K562 (cell line): Measurements from ENCODE around the gene NNAT. TPM values are rescaled to one million over a fixed set of nuclear protein-coding genes. Genes with fewer than 3 reads are reported as not detected.

Source experiments
- PRDM10 ChIP-seq: fragments of 450-650 bp; IDR thresholded peaks from 2 replicates; pipeline ENCODE4 v1.6.1; 2018; ENCODE audit not compliant: partially characterized antibody
- ZBTB17 ChIP-seq: fragments of 450-650 bp; formaldehyde crosslinking; IDR thresholded peaks from 2 replicates; pipeline ENCODE4 v1.4.0; 2020; ENCODE audit warnings: mild to moderate bottlenecking
- ZNF184 ChIP-seq: sonication (generic); formaldehyde crosslinking; IDR thresholded peaks from 2 replicates; pipeline ENCODE4 v1.5.0; 2020; ENCODE audit warnings: missing genetic modification reagents
- ZNF740 ChIP-seq, 3 experiments: fragments of 200-800 bp in 1 of 3; sonication (Bioruptor generic) in 1 of 3; sonication (generic) in 1 of 3; formaldehyde crosslinking in 1 of 3; IDR thresholded peaks; 2 replicates each; pipeline versions ENCODE4 v1.6.1 to v1.8.0; 2016 to 2022; ENCODE audit warnings: mild to moderate bottlenecking in 2 of 3, missing compliant biosample characterization in 2 of 3, missing genetic modification characterization in 2 of 3, missing genetic modification reagents in 1 of 3
- polyA plus RNA-seq, 8 experiments: library from polyadenylated mRNA; depleted of rRNA in 4 of 8; stranded (reverse) in 5 of 8; unstranded in 3 of 8; fragments of >200 nt; fragmentation: Nextera tagmentation in 2 of 8; fragmentation: Illumina TruSeq in 1 of 8; extraction: Ambion mirVana in 2 of 8; extraction: Trizol in 1 of 8; gene quantifications; 2 replicates each; pipeline versions ENCODE4 v1.2.1 to v1.2.3, GENCODE V29; 2011 to 2014; ENCODE audit warnings: inconsistent platforms in 1 of 8, missing spikeins in 1 of 8
- total RNA-seq, 7 experiments: library from RNA; depleted of rRNA in 6 of 7; stranded (reverse); fragments of >200 nt in 6 of 7; fragmentation: Illumina TruSeq in 2 of 7; extraction: Trizol in 2 of 7; gene quantifications; 2 replicates each; pipeline versions ENCODE4 v1.2.1 to v1.2.3, GENCODE V29; 2011 to 2021; ENCODE audit warnings: low replicate concordance in 1 of 7

Gene NNAT
- total and polyA plus RNA-seq, 9 of the 15 experiments (the other 6 are each of a cell fraction or from before 2014, with no cell fraction given) = 0.13 TPM; not detected in 8

- TF ChIP-seq PRDM10 = peak; percentile 41
- TF ChIP-seq ZNF184 = no peak
- no peak for TF ChIP-seq ZBTB17 (CRISPR knock-in tag)
- TF ChIP-seq ZNF740 (CRISPR knock-in tag; IDR thresholded peaks at IDR 0.05) = 0 out of 2 replicates have a peak, but pooled peaks have one; percentile 12
- no peak for TF ChIP-seq ZNF740 (tag; IDR thresholded peaks at IDR 0.05)
Measured at GRCh38 chr20:37567671-37568588, 46.9 kb downstream of the NNAT start (continued).
